Stimulated activated CD4-positive, alpha-beta T cell treated with anti-CD3 and anti-CD28 coated beads, Interleukin-1b, Interleukin-23, amount 100 ng/mL, for 4 hours (primary cell): Measurements from ENCODE around the gene OSTF1.

Experiments used
- DNase-seq, 2 donors: peaks; one replicate each; pipeline ENCODE4 v3.0.0-alpha.2; 2020; ENCODE audit warnings: low read depth in 2 of 2

Gene OSTF1

GRCh38 chr9:75164573-75164972, 76.3 kb downstream of the OSTF1 start:
- DNase-seq, result no peak

DNA sequence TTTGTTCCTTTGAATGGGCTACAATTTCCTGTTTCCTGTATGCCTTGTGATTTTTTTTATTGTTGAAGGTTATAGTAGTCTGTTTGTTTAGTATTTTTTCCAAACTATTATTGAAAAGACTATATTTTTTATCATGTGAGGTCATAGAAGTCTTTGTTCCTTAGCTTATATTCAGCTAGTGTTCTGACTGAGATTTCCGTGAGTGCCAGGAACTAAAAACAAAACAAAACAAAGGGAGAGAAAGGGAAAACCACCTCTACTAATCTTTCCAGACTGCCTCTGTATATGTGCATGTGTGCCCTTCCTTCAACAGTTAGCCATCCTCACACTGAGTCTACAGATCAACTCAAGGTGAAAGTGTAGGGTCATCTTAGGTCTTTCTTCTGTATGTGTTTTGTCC, 79.0 kb downstream of the OSTF1 start:
- DNase-seq, result no peak

- no peak for DNase-seq
Measured at GRCh38 chr9:75168270-75169178, 80.2 kb downstream of the OSTF1 start.

DNA sequence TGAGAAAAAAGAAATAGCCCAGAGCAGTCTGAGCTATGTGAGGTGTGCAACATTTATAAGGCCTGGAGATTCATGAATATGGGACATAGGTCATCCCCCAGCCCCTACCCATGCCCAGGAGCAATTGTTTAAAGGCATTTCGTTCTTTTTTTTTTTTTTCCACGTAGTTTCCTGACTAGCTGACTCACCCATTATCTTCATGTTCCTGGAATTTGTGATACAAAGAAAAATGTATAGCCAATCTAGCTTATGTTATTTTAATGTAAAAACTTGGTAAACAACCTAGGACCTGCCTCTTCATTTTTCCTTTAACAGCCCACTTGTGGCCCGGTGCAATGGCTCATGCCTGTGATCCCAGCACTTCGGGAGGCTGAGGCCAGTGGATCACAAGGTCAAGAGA, 81.3 kb downstream of the OSTF1 start:
- DNase-seq, result no peak

DNA sequence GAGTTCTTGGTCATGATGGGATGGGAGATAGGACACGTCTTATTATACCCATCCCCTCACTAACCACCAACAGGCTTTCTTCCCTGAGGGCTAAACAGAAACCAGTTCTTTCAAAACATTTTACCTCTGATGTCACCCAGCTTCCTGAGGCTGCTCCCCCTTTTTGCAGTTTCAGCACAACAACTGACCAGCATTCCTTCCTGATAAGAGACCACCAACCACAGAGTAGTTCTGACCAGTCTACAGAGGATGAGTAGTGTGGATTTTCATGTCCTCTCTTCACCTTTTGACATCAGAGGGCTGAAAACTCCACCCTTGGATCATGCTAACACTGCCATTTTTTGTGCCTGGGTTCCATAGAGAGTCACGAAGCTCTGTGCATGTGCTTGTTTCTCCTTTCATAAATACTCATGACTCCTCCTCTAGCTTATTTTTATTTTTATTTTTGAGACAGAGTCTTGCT, 82.6 kb downstream of the OSTF1 start:
- no peak for DNase-seq

DNA sequence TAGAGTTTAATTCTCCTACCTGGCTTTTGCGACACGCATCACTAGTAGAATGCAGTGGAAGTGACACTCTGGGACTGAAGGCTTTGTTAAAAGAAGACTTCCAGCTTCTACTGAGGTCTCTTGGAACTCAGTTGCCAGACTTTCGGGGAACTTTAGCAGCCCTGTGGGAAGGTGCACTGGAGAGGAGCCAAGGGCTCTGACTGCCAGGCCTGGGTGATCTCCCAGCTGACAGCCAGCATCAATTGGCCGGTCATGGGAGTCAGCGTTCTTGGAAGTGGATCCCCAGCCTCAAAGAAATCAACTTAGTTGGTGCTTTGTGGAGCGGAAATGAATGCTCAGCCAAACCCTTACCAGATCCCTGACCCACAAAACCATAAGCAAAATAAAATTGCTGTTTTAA, 87.1 kb downstream of the OSTF1 start:
- DNase-seq, result no peak

- DNase-seq, result no peak
Measured at GRCh38 chr9:75176037-75176436, 87.7 kb downstream of the OSTF1 start.

- DNase-seq, result no peak
Measured at GRCh38 chr9:75181750-75182149, 93.4 kb downstream of the OSTF1 start.

GRCh38 chr9:75183306-75183705, 95.0 kb downstream of the OSTF1 start:
- no peak for DNase-seq

DNA sequence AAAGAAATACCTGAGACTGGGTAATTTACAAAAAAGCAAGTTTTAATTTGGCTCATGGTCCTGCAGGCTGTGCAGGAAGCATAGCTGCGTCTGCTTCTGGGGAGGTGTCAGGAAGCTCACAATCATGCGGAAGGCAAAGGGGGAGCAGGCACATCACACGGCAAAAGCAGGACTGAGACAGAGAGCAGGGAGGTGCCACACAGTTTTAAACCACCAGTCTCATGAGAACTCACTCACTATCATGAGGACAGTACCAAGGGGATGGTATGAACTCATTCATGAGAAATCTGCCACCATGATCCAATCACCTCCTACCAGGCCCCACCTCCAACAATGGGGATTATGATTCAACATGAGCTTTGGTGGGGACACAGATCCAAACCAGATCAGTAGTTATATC, 96.2 kb downstream of the OSTF1 start:
- no peak for DNase-seq

- peak; percentile 9 to 43 for DNase-seq
Measured at GRCh38 chr9:75185585-75186170, 97.4 kb downstream of the OSTF1 start.

DNA sequence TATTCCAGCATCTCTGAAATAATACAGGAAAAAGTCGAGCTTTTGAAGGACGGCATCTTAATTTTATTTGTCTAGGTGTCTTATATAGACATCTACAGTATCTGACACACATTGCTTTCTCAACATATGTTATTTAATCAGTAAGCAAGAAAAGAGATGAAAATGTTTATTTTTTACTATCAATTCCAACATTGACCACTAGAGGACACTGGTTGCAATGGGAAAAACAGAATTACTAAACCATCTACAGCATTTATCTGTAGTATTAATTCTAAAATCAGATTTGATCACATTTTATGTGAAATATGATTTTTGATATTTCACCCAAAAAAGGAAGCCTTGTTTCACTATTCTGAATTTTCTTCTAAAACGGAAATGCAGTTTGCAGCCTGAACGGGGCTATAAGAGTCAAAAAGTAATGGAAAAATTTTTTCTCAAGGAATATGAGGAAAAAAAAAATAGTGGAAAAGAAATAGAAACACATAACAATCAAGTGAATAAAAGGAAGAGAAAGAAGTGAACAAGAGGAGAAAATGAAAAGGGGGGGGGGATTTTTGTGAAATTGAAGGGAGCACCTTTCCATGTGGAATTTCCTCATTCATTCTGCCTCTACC, 98.6 kb downstream of the OSTF1 start:
- DNase-seq, result no peak

GRCh38 chr9:75188756-75189155, 100.4 kb downstream of the OSTF1 start:
- no peak for DNase-seq

- no peak for DNase-seq
Measured at GRCh38 chr9:75190762-75191161, 102.4 kb downstream of the OSTF1 start.
